HG03571 (cell line): ENCODE data around the gene CREB3L1.
"Not testable (repeated sequence)": the region's sequence is repeated elsewhere in the genome, so short reads cannot be mapped to it uniquely, and the experiment has no call there.

Source experiments
- ATAC-seq: cut with Tn5 transposase; IDR thresholded peaks from one replicate; pipeline ENCODE4 v1.9.1; 2021; ENCODE audit not compliant: unreplicated experiment

CREB3L1 gene

DNA sequence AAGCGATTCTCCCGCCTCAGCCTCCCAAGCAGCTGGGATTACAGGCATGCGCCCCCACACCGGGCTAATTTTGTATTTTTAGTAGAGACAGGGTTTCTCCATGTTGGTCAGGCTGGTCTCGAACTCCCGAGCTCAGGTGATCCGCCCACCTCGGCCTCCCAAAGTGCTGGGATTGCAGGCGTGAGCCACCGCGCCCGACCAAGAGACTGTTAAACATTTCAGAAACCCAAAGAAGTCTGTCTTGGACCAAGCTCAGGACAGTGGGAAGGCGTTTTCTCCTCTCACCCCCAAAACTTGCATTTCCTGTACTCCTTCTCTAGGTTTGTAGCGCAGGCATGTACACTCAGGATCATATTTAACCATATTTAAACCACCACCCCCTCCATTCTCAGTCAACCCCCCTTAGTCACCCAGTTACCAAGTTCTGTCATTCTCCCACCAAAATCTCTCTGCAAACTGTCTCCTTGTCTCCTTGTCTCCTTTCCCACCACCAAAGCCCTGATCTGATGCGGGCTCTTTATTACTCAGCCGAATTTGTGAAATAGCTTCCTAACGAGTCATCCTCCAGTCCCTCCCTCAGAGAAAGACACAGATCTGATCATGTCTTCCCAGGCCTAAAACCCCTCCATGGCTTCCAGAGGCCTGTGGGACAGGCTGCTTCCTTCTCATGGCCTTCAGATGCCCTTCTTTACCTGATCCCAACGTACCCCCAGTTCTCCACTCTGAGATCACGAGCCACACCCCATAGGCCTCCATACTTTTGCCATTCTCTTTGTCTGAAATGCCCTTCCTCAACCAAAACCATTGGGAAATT lies 29.0 kb upstream of the CREB3L1 start:
- no peak for ATAC-seq

DNA sequence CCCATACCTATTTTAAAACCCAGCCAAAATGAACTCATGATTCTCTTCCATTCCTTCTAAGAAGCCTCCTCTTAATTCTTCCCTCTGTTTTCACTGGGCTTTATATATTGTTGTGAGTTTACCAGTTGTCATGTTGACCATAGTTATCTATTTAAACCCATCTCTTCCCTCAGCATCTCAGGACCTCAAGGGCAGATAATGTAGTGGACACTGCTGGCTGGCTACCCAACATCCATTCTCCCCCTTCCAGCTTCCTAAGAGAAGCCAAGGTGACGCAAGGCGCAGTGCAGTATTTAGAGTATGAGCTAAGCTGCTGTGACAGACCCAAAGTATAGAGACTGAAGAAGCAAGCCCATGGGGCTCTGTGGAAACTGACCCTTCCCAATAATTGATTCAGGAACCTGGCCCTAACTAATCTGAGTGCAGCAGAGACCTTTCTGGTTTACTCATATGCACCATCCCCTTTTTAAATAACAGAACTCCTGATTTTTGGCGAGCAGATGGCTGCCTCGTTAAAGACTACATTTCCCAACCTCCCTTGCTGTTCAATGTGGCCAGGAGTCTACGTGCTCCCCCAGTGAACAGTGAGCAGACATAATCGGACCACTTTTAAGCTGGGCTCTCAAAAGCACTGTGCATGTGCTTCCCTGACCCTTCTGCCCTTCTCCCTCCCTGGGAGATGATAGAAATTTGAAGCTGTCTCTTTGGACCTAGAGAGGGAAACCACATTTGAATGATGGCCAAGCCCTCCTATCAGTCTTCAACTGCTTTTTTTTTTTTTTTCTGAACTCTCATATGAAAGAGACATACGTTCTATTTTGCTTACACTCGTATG lies 28.1 kb upstream of the CREB3L1 start:
- no peak for ATAC-seq

DNA sequence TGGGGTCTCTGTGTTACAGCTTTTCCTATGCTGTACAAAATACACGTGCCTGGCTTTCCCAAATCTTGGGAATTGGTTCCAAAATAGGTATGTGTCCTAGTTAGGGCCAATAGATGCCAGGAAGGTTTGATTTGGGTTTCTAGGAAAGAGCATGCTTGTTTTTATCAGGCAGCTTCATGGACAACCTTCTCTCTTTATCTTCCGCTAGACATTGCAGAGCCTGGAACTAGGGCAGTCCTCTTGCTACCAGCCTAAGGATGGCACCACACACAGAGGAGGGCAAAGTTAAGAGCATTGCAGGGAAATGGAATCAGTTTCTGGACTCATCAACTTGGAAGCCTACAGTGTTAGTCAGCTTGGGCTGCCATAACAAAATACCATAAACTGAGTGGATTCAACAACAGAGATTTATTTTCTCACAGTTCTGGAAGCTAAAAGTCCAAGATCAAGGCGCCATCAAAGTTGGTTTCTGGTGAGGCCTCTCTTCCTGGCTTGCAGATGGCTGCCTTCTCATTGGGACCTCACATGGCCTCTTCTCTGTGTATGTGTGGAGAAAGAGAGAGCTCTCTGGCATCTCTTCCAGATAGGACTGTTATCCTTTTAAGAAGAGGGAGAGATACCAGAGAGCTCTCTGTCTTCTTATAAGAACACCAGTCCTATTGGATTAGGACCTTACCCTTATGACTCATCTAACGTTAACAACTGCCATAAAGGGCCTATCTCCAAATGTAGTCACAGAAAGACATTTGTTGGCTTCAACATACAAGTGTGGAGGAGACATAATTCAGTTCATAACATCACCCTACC lies 27.3 kb upstream of the CREB3L1 start:
- ATAC-seq, result no peak

DNA sequence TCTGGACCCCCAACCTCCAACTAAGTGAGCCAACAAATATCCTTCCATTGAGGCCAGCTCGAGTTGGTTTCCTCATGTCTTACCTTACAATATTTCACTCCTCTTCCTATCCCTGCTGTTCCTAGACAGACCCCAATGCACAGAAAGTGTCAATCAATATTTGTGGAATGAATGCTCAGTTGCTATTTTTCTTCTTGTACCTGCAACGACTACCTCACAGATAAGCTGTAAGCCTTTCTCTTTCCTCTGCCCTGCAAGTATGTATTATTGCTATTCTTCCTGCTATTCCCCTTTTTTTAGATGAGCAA lies 26.8 kb upstream of the CREB3L1 start:
- ATAC-seq, result no peak

DNA sequence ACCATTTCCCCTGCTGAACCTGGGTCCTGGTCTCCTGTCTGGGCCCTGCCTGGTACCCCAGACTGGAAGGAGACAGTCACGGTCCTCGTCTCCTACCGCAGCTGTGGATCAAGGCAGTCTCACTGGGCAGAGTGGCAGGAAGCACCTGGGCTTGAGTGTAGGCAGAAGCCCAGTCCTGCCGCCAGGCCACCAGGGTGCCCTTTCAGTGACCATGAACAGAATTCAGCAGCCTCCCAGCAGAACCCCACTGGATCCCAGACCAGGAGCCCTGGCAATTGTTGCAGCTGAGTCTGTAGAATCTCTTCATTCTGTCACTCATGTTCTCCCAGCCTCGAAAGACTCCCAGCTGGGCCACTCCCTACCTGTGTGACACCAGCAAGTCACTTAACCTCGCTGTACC lies 25.5 kb upstream of the CREB3L1 start:
- ATAC-seq, result no peak

DNA sequence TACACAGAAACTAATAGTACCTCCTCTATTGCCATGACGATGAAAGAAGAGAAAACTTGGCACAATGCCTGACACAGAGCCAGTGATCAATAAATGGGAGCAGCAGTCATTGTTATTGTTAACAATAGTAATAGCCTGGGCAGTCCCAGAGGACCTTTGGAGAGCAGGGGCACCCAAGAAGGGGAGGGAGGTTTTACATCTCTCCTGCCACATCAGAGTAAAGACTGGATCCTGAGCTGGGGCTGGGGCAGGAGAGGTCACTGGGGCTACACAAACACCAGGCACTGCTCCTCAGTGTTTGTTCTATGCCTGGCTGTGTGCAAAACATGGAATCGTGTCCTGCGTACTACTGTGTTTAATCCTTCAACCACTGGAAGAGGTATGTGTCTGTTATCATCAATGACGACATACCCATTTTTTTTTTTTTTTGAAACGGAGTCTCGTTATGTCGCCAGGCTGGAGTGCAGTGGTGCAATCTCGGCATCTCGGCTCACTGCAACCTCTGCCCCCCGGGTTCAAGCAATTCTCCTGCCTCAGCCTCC lies 25.0 kb upstream of the CREB3L1 start:
- no peak for ATAC-seq

DNA sequence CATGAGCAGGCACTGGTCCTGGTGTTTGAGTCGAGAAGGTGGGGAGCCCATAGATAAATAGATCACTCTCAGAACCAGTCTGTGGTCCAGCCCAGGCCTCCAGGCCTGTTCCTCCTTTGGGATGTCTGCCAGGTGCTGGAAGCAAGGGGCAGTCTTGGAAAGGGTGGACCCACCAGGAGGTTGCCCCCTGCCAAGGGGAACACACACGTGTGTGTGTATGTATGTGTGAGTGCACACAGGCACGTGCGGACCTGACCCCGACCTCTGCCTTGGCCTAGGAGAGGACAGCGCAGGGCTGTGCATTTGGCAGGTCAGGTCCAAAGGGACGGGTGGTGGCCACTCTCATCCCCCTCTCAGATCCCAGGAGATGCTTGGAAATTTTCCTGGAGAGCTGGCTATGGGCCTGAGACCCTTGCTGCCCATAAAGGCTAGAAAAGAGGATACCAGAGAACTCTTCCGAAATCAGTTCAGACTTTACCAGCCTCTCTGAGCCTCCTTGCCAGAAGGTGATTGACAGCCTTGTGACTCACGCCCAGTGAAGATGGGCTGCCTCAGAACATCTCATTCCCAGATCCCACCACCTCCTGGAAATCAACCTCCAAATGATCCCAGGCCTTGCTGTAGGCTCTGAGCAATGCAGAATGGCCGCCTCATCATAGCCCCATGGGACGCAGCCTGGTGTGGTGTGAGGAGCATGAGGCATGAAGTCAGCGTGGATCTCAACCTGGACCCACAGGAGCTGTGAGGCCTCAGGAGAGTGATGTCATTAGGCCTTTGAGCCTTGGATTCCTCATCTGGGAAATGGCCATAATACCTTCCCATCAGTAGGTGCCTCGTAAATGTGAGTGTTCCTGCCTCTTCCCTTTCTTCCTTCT lies 24.0 kb upstream of the CREB3L1 start:
- no peak for ATAC-seq

DNA sequence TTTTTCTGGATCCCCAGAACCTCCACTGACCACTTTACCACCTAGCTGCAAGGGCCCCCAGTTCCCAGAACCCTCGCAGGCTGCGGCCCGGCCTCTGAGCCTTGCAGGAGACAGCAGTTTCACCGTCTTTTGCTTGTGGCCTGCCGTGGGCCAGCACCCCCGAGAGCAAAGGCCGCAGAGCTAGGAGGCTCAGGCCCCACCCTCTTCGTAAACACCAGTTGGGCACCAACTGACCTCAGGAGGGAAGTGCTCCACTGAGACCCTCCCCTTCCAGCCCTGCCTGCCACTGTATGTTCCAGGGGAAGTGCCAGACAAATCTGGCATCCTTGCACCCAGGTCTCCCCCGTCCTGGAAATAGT lies 23.4 kb upstream of the CREB3L1 start:
- ATAC-seq, result no peak

DNA sequence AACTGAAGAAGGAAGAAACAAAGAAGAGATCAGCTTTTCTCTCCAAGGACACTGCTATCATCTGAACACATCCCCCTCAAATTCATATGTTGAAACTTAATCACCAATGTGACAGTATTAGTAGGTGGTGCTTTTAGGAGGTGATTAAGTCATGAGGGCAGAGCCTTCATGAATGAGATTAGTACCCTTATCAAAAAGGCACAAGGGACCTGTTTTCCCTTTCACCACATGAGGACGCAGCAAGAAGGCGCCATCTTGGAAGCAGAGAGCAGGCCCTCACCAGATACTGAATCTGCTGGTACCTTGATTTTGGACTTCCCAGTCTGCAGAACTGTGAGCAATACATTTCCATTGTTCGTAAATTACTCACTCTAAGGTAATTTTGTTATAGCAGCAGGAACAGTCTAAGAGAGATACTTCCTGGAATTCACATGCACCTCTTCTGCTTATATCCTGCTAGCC lies 20.9 kb upstream of the CREB3L1 start:
- ATAC-seq, result no peak

DNA sequence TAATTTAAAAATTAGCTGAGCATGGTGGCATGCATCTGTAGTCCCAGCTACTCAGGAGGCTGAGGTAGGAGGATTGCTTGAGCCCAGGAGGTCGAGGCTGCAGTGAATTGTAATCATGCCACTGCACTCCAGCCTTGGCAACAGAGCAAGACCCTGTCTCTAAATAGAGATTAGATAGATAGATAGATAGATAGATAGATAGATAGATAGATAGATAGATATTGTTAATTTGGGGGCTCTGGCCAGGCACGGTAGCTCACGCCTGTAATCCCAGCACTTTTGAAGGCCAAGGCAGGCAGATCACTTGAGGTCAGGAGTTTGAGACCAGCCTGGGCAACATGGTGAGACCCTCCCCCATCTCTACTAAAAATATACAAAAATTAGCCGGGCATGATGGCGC lies 18.1 kb upstream of the CREB3L1 start:
- not testable (repeated sequence) for ATAC-seq

DNA sequence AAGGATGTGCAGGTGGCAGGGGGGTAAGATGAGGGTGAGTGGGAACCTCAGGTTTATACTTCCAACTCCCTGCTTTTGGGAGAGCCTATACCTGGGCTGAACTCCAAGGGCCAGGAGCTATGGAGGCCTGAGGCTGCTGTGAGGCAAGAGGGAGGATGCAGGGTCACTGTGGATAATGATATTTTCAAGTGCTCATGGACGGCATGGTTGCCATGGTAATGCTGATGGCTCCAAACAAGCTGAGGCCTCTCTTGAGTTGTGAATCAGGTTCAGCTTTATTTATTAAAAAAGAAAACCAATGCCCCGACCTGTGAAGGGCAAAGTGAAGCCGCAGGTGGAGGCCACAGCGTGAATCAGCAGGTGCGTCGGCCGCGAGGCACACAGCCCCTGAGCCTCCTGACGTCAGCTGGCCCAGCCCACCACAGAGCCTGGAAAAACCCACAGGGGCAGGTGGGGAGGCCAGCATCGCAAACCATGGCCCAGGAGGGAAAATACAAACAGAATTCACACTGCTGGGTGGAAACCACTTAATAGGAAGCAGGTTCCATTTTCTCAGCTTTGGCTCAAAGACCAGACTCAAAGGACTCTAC lies 17.4 kb upstream of the CREB3L1 start:
- no peak for ATAC-seq

DNA sequence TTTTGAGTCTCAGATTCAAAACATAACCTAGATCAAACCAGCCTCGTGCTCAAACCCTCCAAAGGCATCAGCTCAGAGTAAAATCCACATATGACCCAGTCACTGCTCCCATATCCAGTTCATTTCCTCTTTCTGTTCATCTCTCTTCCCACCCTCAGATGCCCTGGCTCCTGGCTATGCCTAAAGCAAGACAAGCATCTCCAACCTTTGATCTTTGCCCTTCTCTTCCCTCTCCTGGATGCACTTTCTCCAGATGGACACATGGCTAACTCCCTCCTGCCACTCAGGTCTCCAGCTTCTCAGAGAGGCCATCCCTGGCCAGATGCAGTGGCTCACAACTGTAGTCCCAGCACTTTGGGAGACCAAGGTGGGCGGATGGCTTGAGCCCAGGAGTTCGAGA lies 14.3 kb upstream of the CREB3L1 start:
- no peak for ATAC-seq

DNA sequence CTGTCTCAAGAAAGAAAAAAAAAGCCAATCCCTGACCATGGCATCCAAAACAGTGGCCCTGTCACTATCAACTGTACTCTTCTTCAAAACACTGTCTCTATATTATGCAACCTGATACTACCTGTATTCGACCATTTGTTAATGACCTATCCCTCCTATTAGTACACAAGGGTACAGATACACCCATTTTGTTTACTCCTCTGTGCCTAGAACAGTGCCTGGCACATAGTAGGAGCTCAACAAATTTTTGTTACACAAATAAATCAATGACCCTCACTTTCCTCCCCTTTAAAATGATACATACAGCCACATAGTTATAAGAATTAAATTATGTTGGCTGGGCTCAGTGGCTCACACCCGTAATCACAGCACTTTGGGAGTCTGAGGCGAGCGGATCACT lies 13.4 kb upstream of the CREB3L1 start:
- ATAC-seq, result no peak

DNA sequence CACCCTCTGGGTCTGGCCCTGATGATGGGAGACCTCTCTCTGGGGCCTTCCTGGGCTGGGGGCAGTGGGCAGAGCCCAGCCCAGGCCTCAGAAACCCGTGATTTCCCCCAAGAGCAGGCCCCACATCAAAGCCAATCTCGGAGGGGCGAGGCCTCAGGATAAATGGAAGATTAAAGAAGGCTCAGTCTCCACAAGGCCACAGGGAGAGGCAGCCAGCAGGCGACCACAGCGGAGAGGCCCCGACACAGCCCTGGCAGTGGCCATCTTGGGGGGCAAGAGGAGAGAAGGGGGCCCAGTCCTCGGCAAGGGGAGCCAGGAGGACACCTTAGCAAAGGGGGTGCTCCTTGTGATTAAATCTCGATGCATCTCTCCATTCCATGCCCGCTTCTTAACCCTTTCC lies 12.5 kb upstream of the CREB3L1 start:
- no peak for ATAC-seq

DNA sequence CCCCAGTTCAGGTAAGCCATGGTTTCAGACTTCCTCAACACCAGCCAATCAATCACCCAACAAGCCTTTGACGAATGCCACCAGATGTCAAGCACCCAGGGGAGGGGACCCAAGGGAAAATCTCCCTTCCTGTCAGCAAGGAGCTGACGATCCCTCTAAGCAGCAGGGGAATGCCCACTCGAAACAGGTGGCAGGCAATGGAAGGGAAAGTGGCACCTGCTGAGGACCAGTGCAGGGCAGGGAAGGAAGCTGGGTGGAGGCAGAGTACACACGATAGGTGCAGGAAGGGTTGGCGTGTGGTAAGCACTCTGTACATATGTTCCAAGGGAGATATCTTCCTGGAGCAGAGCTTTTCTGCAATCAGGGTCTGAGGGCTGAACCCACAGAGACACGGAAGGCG lies 11.7 kb upstream of the CREB3L1 start:
- ATAC-seq, result no peak

DNA sequence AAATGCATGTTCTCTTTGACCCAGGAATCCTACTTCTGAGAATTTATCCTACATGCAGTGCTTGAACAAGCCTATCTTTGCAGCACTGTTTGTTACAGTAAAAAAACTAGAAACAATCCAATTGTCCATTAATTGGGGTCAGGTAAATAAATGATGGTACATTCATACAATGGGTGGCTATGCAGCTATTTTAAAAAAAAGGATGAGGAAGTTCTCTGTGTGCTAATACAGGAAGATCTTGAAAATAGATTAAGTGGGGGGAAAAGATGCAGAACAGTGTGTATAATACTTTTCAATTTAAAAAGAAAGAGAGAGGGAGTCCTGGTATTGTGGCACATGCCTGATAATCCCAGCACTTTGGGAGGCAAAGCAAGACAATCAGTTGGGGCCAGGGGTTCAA lies 9.5 kb upstream of the CREB3L1 start:
- ATAC-seq, result no peak

DNA sequence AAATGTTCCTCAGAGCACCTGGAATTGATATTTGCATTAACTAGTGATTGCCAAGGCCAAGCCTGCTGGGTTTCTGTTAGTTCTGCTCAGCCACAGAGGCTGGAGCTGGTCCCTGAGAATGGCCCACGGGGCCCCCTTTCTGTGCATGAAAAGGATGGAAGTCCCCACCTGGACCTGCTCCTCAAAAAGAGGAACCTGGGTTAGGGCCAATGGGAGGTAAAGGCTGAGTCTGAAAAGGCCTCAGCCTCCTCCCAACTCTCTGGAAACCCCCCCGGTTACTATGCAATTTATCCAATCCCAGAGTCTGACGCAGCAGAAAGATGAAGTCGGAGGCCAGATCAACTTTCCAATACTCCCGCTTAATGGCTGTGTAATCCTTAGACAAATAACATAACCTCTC lies 6.8 kb upstream of the CREB3L1 start:
- ATAC-seq, result no peak

DNA sequence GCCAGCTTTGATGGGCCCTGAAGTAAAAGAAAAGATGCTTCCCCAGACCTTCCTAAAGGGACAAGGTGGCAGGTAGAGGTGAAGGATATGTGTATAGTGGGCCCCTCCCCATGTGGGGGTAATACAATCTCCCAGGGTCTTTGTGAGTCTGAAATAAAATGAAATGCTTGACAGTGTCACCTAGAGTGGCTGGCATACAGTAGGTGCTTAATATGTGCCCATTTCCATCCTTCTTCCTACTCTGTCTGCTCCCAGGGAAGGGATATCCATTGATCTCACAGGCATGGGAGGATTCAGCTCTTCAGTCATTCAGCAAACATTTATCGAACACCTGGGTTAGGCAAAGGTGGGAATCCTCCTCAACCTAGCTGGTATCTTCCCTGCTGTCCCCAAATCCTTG lies 6.1 kb upstream of the CREB3L1 start:
- no peak for ATAC-seq

DNA sequence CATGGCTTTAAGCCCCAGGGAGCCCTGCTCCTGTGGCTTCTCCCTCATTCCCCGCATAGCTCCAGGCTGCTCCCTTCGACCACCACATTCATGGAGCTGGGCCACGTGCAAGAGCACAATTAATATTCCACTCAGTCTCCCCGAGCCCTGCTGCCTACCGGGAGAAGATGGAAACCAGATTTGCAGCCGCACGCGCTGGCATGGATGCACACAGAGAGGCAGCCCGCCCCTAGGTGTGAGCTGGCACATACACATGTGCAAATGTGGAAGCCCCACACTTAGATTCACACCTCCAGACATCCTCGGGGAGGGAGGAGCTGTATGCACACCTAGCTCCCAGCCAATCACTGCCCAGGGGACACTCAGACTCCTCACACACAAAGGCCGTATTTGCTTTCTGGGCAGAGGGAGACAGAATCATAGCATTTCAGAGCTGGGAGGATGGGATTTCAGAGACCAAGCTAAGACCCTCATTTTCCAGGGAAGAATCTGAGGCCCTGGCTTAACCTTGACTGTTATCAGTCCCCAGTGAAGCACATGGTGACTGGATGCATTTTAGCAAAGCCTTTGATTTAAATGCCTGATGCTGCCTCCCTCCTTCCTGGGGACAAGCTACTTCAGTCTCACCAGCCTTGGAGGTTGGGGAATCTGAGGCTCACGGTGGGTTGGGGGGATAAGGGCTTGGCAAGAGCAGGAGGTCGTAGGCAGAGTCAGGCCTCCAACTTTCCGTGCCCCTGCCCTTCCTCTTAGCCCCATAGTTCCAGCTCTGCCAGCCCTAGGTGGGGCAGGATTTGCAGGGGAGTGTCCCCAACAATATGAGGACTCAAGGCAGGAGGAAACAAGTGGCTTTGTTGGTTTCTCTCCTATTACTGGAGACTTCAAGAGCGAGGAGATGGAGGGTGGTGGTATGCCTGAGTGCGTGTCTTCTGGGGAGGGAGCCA lies 5.3 kb upstream of the CREB3L1 start:
- no peak for ATAC-seq
